SJCRH30 (cell line): ENCODE results near the gene FGFBP3. TPM values are rescaled to one million over a fixed set of nuclear protein-coding genes. Genes with fewer than 3 reads are reported as not detected.

Source experiments
- DNase-seq, 2 experiments: peaks; one replicate each; pipeline ENCODE4 v3.0.0-alpha.2; 2015 to 2020
- H3K27ac ChIP-seq: fragments of 250-450 bp; sonication (Bioruptor Pico); 2 replicates; pipeline ENCODE4 v1.5.1; 2020; ENCODE audit warnings: mild to moderate bottlenecking, moderate library complexity
- H3K27me3 ChIP-seq: fragments of 250-450 bp; sonication (Bioruptor Pico); 2 replicates; pipeline ENCODE4 v1.5.1; 2020; ENCODE audit warnings: mild to moderate bottlenecking, moderate library complexity
- H3K36me3 ChIP-seq: fragments of 250-450 bp; sonication (Bioruptor Pico); 2 replicates; pipeline ENCODE4 v1.5.1; 2020; ENCODE audit warnings: mild to moderate bottlenecking, moderate library complexity
- H3K4me1 ChIP-seq: fragments of 250-450 bp; sonication (Bioruptor Pico); 2 replicates; pipeline ENCODE4 v1.5.1; 2020; ENCODE audit warnings: mild to moderate bottlenecking, moderate library complexity
- H3K4me3 ChIP-seq: fragments of 250-450 bp; sonication (Bioruptor Pico); 2 replicates; pipeline ENCODE4 v1.5.1; 2020; ENCODE audit warnings: mild to moderate bottlenecking, moderate library complexity
- H3K9me3 ChIP-seq: fragments of 250-450 bp; sonication (Bioruptor Pico); replicated peaks from 2 replicates; pipeline ENCODE4 v1.5.1; 2020; ENCODE audit warnings: mild to moderate bottlenecking, moderate library complexity
- total RNA-seq: library from RNA; depleted of rRNA; stranded (reverse); fragments of >200 nt; shearing (Covaris generic); gene quantifications from 2 replicates; pipeline ENCODE4 v1.2.3, GENCODE V29; 2014

FGFBP3 gene
- total RNA-seq, 1 experiment from 2014 or later: 0.53 TPM

DNA sequence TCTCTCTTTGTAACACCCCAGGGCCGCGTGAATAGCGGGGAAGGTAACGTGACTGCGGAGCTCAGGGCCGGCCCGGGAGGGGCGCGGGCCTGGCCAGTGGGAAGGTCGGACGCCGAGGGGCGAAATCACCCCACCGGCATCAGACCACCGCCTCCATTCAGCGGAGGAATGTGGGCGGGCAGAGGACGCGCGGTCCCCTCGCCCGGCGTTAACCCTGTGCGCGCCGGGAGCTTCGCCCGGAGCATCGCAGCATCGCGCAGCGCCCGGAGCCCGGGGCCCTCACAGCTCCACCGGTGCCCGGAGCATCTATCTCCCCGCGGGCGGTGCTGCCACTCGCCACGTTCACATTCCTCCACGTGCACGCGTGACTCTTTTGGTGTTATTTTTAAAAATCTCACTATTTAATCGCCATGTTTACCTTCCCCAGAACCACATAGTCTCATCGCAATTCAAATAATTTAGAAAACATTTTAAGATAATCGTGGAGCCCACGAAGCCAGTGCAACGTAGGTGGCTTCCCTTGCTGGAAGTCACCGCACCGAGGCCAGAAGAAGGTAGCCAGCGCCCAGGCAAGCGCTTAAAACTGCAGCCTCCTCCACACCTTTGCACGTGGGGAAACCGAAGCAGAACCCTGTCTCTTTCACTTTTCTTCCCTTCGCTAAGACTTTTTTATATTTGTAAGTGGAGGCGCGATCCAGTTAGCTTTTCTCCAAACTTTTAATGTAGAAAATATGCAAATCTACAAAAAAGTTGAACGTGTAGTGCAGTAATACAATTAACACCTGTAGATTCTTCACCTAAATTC is 21.8 kb downstream of the FGFBP3 start:
- Histone ChIP-seq H3K27ac (peak overlapping the region; percentile 91), H3K9me3 (no peaks in the 10 kb centered on the region), H3K4me1 (peaks cover 11% of the 10 kb centered on the region), H3K4me3 (peak overlapping the region; percentile 62), H3K27me3 (no peaks in the 10 kb centered on the region), H3K36me3 (no peaks in the 10 kb centered on the region)
- peak; percentile 85 for DNase-seq

DNA sequence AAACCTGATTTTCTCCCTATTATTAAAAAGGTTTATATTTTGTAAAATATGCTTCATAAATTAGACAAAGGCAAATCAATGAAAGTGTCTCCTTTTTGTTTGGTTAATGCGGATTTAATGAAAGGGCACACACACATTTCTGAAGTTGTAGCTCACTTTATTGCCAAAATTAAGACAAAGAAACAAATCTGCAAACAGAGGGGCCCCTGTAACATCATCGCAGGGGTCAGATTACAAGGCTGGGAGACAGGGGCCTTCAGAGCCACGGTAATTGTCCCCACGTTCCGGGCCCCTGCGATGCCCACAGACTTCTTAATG is 22.4 kb downstream of the FGFBP3 start:
- H3K27ac ChIP-seq: peak overlapping the region; percentile 91
- peaks cover 11% of the 10 kb centered on the region for H3K4me1 ChIP-seq
- peak overlapping the region; percentile 62 for H3K4me3 ChIP-seq
- no peaks in the 10 kb centered on the region for H3K9me3 ChIP-seq
- no peak for DNase-seq
- H3K27me3 ChIP-seq: no peaks in the 10 kb centered on the region
- no peaks in the 10 kb centered on the region for H3K36me3 ChIP-seq

DNA sequence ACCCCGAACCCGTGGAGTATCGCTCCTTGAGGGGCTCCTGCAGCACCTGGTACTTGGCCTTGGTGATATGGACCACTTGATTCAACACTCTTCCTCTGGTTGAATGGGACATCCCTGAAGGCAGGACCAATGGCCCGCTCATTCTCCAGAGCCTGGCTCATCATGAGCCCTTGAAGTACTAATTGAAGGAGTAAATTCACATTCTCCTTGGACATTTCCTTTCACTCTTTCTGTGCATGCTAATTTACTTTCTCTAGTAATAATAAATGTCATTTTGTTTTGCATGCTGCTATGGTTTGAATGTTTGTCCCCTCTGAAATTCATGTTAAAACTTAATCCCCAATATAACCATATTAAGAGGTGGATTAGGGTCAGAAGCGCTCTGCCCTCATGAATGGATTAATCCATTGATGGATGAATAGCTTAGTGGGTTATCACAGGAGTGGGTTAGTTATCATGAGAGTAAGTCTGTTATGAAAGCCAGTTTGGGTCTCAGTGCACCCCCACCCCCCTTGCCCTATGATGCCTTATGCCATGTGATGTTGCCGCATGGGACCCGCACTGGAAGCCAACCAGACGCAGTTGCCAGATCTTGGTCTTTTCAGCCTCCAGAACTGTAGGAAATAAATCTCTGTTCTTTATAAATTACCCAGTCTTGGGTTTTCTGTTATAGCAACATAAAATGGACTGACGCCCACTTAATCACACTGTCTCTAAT is 23.8 kb downstream of the FGFBP3 start:
- H3K27me3 ChIP-seq: no peaks in the 10 kb centered on the region
- H3K27ac ChIP-seq: 0 out of 2 replicates have a peak overlapping the region, but pooled peaks have one; percentile 80
- H3K9me3 ChIP-seq: no peaks in the 10 kb centered on the region
- H3K4me3 ChIP-seq: no peak overlapping the region
- no peaks in the 10 kb centered on the region for H3K36me3 ChIP-seq
- no peak for DNase-seq
- H3K4me1 ChIP-seq: peaks cover 11% of the 10 kb centered on the region

DNA sequence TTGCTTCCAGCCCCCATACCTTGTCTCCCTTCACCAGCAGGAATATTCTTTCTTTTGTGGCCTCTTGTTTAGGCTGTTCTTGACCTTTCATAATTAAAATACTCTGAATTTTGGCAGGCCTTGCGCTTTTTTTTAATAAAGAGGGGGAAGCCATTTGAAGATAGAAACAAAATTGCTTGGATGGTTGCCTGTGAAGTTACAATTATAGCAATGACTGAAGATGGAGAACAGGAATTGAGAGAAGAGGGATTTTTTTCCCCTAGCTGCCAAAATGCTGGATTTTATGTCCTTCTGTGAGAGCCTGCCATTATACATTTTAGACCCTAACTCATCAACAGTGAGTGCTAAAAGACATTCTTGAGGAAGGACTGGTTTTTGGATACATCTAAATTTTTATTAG is 24.8 kb downstream of the FGFBP3 start:
- H3K4me1 ChIP-seq: peaks cover 11% of the 10 kb centered on the region
- H3K27me3 ChIP-seq: no peaks in the 10 kb centered on the region
- H3K4me3 ChIP-seq: peak overlapping the region; percentile 44
- no peaks in the 10 kb centered on the region for H3K9me3 ChIP-seq
- DNase-seq: no peak
- H3K27ac ChIP-seq: peak overlapping the region; percentile 80
- no peaks in the 10 kb centered on the region for H3K36me3 ChIP-seq

DNA sequence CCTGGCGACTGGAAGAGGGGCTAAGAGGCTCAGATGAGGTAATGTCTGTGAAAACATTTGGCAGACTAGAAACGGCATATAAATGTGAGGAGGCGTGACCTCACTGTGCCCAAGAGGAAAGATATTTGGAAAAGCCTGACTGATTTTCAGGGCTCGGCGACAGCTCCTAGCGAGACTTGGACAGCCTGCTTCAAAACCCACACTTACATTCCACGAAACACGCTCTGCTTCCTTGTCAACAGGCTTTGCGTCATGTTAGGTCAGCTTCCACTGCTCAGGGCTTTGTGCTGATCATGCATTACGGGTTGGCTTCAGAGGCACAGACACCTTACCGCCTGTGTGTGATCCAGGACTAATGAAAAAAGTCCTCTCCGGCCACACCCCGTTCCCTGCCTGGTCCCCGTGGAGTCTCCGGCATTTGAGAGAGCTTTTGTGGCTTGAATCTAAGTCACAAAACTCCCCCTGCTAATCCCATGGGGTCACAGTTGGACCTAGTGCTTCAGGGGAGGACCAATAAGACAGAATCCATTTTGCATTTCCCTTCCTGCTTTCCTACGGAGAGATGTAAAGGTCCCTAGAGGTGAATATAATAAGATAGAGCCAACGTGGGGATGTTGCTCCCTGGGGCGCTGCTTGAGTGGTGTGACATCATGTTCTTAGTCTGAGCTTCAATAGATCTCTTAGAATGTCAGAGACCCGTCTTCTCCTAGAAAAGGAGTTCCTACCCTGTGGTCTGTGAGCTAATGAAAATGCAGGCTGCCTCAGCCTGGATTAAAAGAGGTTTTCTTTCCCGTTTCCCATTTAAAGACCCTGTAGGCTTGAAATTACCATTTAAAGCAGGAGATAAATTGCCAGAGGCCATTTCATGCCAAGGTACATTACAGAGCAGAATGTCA is 25.5 kb downstream of the FGFBP3 start:
- peak; percentile 69 to 74 for DNase-seq
- Histone ChIP-seq H3K27me3 (no peaks in the 10 kb centered on the region), H3K4me3 (peak overlapping the region; percentile 44), H3K9me3 (no peaks in the 10 kb centered on the region), H3K4me1 (peaks cover 11% of the 10 kb centered on the region), H3K27ac (peak overlapping the region; percentile 80), H3K36me3 (no peaks in the 10 kb centered on the region)

- H3K27me3 ChIP-seq: no peaks in the 10 kb centered on the region
- peaks cover 4% of the 10 kb centered on the region; the same call in 1 of the 2 replicates for H3K4me1 ChIP-seq
- H3K9me3 ChIP-seq: no peaks in the 10 kb centered on the region
- H3K4me3 ChIP-seq: peak overlapping the region; percentile 38
- no peaks in the 10 kb centered on the region for H3K36me3 ChIP-seq
- peak overlapping the region; percentile 43 for H3K27ac ChIP-seq
- DNase-seq: peak; percentile 38 to 57
These were observed 29.0 kb downstream of the FGFBP3 start for GRCh38 chr10:91880310-91880709.

- H3K4me1 ChIP-seq: no peaks in the 10 kb centered on the region; the same call in 1 of the 2 replicates
- peak overlapping the region; percentile 43 for H3K27ac ChIP-seq
- no peaks in the 10 kb centered on the region for H3K27me3 ChIP-seq
- no peaks in the 10 kb centered on the region for H3K9me3 ChIP-seq
- H3K36me3 ChIP-seq: no peaks in the 10 kb centered on the region
- peak overlapping the region; percentile 38 for H3K4me3 ChIP-seq
- peak in 1 of 2 experiments; percentile 12 for DNase-seq
These were observed 29.6 kb downstream of the FGFBP3 start for GRCh38 chr10:91879515-91880170.

- H3K27ac ChIP-seq: no peak overlapping the region
- no peak overlapping the region for H3K4me3 ChIP-seq
- no peaks in the 10 kb centered on the region for H3K36me3 ChIP-seq
- H3K27me3 ChIP-seq: no peaks in the 10 kb centered on the region
- no peaks in the 10 kb centered on the region; the same call in 1 of the 2 replicates for H3K4me1 ChIP-seq
- DNase-seq: peak in 1 of 2 experiments; percentile 17
- H3K9me3 ChIP-seq: no peaks in the 10 kb centered on the region
These were observed 33.5 kb downstream of the FGFBP3 start for GRCh38 chr10:91875779-91876178.

GRCh38 chr10:91875156-91875555 is 34.1 kb downstream of the FGFBP3 start:
- Histone ChIP-seq H3K9me3 (no peaks in the 10 kb centered on the region), H3K4me1 (no peaks in the 10 kb centered on the region; the same call in 1 of the 2 replicates), H3K27me3 (no peaks in the 10 kb centered on the region), H3K36me3 (no peaks in the 10 kb centered on the region), H3K4me3 (no peak overlapping the region), H3K27ac (no peak overlapping the region)
- DNase-seq: no peak

- H3K27me3 ChIP-seq: no peaks in the 10 kb centered on the region
- peaks cover 5% of the 10 kb centered on the region; the same call in 1 of the 2 replicates for H3K36me3 ChIP-seq
- DNase-seq: no peak
- no peaks in the 10 kb centered on the region for H3K9me3 ChIP-seq
- H3K27ac ChIP-seq: no peak overlapping the region
- H3K4me1 ChIP-seq: no peaks in the 10 kb centered on the region
- no peak overlapping the region for H3K4me3 ChIP-seq
These were observed 43.7 kb downstream of the FGFBP3 start for GRCh38 chr10:91865562-91866081.

GRCh38 chr10:91864744-91865143 is 44.5 kb downstream of the FGFBP3 start:
- Histone ChIP-seq H3K9me3 (no peaks in the 10 kb centered on the region), H3K27me3 (no peaks in the 10 kb centered on the region), H3K27ac (no peak overlapping the region), H3K4me3 (no peak overlapping the region), H3K36me3 (peaks cover 5% of the 10 kb centered on the region; the same call in 1 of the 2 replicates), H3K4me1 (no peaks in the 10 kb centered on the region)
- no peak for DNase-seq

- Histone ChIP-seq H3K27me3 (no peaks in the 10 kb centered on the region), H3K4me1 (no peaks in the 10 kb centered on the region), H3K4me3 (no peak overlapping the region), H3K9me3 (no peaks in the 10 kb centered on the region), H3K27ac (no peak overlapping the region), H3K36me3 (peaks cover 5% of the 10 kb centered on the region; the same call in 1 of the 2 replicates)
- DNase-seq: no peak
These were observed 45.2 kb downstream of the FGFBP3 start for GRCh38 chr10:91864099-91864498.

- peaks cover 7% of the 10 kb centered on the region; the same call in 1 of the 2 replicates for H3K36me3 ChIP-seq
- H3K27ac ChIP-seq: no peak overlapping the region
- H3K9me3 ChIP-seq: no peaks in the 10 kb centered on the region
- H3K4me1 ChIP-seq: no peaks in the 10 kb centered on the region
- H3K4me3 ChIP-seq: no peak overlapping the region
- no peak for DNase-seq
- H3K27me3 ChIP-seq: no peaks in the 10 kb centered on the region
These were observed 48.4 kb downstream of the FGFBP3 start for GRCh38 chr10:91860885-91861284.

DNA sequence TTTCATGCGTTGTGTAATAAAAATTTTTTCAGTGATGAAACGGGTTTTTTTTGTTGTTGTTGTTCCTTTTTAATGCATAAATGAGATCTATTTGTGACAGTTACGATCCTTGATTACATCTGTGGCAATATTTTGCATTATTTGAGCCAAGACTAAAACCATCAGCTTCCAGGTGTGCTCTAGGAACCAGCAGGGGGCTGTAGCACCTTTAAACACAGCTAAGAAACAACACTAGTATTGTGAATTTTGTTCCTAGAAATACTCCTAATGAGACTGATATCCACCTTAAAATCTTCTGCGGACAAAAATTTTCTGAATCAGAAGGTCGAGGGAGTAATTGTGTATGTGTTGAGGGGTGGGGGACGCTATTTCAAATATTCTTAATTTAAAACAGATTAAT is 52.6 kb downstream of the FGFBP3 start:
- Histone ChIP-seq H3K4me1 (no peaks in the 10 kb centered on the region), H3K36me3 (peaks cover 9% of the 10 kb centered on the region; the same call in 1 of the 2 replicates), H3K27ac (no peak overlapping the region), H3K4me3 (no peak overlapping the region), H3K27me3 (no peaks in the 10 kb centered on the region), H3K9me3 (no peaks in the 10 kb centered on the region)
- peak in 1 of 2 experiments; percentile 3 for DNase-seq
